NT2/D1 (cell line): ENCODE data around the gene GPD1L.

ENCODE experiments used
- SUZ12 ChIP-seq: IDR thresholded peaks from 2 replicates; pipeline ENCODE4 v1.6.1; 2011; ENCODE audit not compliant: insufficient read length, insufficient read depth; ENCODE audit errors: extremely low read depth
- YY1 ChIP-seq: IDR thresholded peaks from 2 replicates; pipeline ENCODE4 v1.6.1; 2011; ENCODE audit not compliant: insufficient read length, insufficient read depth
- ZNF274 ChIP-seq: IDR thresholded peaks from 2 replicates; pipeline ENCODE4 v1.6.1; 2011; ENCODE audit warnings: mild to moderate bottlenecking, low read depth, low read length

GRCh38 chr3:32136703-32137102 is 30.3 kb downstream of the GPD1L start:
- TF ChIP-seq SUZ12 = no peak
- TF ChIP-seq YY1 = no peak
- no peak for TF ChIP-seq ZNF274
